HG02970 (cell line): ENCODE measurements around the gene NHLRC3.
A peak's percentile ranks its signal among the peaks of the same experiment; 100 is the strongest.
"Not testable (repeated sequence)": the region's sequence is repeated elsewhere in the genome, so short reads cannot be mapped to it uniquely, and the experiment has no call there.

Experiments
- ATAC-seq: cut with Tn5 transposase; IDR thresholded peaks from one replicate; pipeline ENCODE4 v1.9.1; 2021; ENCODE audit warnings: mild to moderate bottlenecking, moderate library complexity, moderate number of reproducible peaks; ENCODE audit not compliant: unreplicated experiment, low FRiP score

Gene NHLRC3

DNA sequence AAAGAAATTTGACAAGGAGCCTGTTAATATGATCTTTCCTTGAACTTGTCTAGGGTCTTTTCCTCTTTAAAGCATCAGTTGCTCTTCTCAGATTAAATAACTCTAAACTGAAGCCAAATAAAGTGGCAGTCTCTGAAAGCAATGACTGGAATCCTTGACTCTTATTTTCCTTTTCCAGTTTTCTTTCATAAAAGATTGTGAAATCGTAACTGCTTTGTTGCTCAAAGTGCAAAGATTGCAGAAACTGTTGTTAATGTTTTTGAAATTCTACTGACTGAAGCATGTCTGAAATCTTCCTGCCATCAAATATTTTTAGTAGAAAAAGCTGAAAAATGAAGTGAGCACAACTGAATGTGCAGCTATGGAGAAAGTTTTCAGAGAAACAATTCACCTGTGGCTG is 1.9 kb downstream of the NHLRC3 start:
- ATAC-seq, result no peak

GRCh38 chr13:39044536-39044935 is 6.3 kb downstream of the NHLRC3 start:
- ATAC-seq, result peak; percentile 54

DNA sequence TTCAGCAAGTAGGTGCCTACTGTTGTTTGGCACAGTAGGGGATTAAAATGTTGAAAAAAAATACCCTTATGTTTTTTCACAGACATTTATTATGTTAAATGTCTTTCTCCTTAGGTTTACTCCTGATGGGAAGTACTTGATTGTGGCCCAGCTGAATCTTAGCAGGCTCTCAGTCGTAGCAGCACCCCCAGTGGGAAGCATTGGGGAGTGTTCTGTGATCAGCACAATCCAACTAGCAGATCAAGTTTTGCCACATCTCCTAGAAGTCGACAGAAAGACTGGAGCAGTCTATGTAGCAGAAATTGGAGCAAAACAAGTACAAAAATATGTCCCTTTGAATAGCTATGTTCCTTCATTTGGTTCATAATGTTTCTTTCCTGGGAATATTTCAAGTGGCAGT is 9.3 kb downstream of the NHLRC3 start:
- no peak for ATAC-seq

DNA sequence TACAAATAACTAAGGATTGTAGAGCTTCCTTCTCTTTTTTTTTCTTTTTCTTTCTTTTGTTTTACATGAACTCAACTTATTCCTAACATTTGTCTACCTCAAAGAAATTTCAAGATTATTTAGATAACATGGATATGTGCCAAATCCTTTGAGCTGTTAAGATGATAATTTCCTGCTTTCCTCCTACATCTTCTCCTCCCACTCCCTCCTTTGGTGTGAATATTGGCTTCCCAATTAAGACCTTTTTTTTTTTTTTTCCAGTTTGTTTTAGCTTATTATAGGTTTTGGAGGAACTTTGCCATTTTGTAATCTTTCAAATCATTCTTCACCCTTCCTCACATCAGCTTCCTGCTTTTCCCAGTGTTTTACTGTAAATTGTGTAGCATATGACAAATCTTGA is 10.6 kb downstream of the NHLRC3 start:
- ATAC-seq, result no peak

GRCh38 chr13:39049274-39049673 is 11.0 kb downstream of the NHLRC3 start:
- ATAC-seq, result no peak

DNA sequence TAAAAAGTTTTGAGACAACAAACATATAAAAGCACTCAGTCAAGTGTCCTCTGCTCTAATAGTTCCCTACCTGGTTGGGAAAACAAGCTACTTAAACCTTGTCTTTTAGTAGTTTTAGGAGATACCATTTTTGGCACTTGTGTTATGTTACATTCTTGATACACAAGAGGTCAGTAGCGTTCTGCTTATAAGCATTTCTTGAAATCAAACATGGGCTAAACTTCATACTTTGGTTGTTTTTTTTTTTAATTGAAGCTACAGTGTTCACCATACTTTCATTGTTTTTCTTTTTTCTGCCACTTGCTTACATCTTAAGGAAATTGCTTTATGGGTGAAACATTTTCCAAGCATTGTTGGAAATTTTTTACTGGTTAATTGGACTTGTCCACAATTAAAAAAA is 12.9 kb downstream of the NHLRC3 start:
- ATAC-seq, result no peak

DNA sequence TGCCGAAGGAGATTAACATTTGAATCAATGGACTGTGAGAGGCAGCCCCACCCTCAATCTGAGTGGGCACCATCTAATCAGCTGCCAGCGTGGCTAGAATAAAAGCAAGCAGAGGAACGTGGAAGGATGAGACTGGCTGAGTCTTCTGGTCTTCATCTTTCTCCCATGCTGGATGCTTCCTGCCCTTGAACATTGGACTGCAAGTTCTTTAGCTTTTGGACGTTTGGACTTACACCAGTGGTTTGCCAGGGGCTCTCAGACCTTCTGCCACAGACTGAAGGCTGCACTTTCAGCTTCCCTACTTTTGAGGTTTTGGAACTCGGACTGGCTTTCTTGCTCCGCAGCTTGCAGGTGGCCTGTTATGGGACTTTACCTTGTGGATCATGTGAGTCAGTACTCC is 14.7 kb downstream of the NHLRC3 start:
- ATAC-seq, result no peak

DNA sequence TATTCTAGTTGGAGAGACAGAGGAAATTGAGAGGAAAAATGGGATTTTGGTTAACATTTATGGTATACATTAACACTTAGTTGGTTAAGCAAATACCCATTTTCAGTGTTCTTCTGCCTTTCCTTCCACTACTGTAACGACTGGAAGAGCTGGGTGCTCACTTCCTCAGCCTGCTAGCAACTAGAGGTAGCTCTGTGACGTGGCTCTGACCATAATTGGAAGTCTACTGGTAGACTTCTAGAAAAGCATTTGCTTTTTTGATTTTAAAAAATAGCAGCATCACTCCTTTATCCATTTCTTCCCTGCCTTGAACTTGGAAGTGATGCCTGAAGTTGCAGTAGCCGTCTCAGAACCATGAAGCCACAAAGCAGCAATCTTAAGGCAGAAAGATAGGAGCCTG is 15.9 kb downstream of the NHLRC3 start:
- no peak for ATAC-seq

DNA sequence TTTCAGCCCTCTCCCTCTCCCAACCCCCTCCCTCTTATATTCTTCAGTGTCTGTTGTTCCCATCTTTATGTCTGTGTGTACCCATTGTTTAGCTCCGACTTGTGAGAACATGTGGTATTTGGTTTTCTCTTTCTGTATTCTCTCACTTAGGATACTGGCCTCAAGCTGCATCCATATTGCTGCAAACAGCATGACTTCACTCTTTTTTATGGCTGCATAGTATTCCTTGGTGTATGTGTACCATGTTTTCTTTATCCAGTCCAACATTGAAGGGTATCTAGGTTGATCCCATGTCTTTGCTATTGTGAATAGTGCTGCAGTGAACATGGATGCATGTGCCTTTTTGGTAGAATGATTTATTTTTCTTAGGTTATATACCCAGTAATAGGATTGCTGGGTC is 17.8 kb downstream of the NHLRC3 start:
- no peak for ATAC-seq

GRCh38 chr13:39058040-39058439 is 19.8 kb downstream of the NHLRC3 start:
- no peak for ATAC-seq

GRCh38 chr13:39062004-39062403 is 23.7 kb downstream of the NHLRC3 start:
- ATAC-seq, result no peak

- ATAC-seq, result no peak
These were observed 34.6 kb downstream of the NHLRC3 start for GRCh38 chr13:39072842-39073241.

DNA sequence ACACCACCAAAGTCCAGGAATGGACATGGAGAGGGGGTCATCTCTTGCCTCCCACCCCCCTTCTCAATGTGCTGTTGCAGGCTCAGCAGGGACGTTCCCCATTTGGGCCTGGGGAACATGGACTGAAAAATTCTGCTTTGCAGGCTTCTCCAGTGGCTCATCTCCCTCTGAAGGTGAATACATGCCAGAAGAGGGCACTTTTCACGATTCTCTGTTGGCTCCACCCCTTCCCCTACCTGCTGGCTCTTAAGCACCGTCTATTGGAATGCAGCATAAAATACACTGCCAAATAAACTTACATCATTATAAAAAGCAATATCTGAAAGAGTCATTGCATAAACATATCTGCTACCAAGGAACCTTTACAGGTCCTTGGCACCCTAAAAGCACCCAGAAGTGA is 35.7 kb downstream of the NHLRC3 start:
- no peak for ATAC-seq

DNA sequence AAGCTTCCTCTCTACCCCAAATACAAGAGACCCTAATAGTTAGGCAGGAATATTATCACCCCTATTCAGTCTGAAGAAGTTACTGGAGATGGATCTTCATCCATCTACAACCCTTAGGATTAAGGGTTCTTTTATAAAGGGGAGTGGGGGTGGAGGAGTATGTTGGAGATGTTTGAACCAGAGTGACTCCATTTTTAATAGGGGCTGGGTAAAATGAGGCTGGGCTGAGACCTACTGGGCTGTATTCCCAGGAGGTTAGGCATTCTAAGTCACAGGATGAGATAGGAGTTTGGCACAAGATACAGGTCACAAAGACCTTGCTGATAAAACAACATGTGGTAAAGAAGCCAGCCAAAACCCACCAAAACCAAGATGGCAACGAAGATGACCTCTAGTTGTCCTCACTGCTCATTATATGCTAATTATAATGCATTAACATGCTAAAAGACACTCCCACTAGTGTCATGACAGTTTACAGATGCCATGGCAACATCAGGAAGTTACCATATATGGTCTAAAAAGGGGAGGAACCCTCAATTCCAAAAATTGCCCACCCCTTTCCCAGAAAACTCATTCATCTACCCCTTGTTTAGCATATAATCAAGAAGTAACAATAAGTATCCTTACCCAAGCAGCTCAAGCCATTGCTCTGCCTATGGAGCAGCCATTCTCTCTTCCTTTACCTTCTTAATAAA is 48.1 kb downstream of the NHLRC3 start:
- ATAC-seq, result not testable (repeated sequence)

DNA sequence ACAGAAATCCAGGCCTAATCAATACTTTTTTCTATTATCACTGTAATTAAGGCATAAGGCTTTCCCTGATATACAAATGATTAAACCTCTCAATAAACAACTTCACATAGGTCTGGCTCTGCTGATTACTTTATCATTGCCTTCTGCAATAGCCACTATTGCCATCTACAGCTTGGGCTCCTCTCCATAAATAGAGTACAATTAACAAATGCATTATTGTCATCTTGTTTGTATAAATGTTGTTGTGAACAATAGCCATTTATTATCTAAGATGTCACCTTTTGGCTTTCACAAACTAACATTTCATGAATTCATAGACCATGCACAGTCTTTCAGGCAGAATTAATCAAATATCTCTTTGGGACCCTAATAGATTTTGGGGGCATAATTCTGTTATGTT is 53.3 kb downstream of the NHLRC3 start:
- ATAC-seq, result no peak

DNA sequence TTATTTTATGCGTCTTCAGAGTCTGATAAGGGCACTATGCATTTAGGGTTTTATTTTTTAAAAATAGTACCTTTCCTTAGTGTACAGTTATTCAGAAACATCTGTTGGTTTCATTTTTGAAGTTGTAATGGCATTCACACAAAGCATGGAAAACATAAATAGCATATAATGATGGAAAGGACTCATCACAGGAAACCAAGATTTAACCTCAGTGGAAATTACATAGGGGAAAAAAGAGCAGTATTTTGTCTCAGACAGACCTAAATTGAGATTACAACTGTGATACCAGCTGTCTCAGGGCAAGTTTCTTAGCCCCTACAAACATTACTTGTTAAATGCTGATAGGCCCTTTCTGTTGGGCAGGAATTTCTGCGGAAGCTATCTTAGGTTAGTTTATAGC is 57.2 kb downstream of the NHLRC3 start:
- no peak for ATAC-seq

DNA sequence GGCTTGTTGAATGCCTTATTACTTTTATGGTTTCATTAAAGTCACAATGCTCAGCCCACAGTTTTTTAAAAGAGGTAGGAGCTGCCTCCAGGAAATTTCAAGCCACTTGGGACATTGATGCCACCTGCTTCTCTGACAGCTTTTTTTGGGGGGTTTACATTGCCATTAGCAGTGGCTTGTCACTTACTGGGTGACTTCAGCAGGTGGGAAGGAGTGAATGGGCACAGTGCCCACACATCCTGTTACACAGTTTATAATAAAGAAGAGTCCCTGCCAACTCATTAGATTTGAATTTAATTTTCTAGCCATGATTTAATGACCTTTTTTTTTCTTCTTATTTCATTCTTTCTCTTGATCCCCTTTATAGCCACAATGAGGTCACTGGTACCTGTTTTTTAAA is 61.0 kb downstream of the NHLRC3 start:
- no peak for ATAC-seq
